ENCODE data around the gene ZNF521.

The ZNF521 gene

DNA sequence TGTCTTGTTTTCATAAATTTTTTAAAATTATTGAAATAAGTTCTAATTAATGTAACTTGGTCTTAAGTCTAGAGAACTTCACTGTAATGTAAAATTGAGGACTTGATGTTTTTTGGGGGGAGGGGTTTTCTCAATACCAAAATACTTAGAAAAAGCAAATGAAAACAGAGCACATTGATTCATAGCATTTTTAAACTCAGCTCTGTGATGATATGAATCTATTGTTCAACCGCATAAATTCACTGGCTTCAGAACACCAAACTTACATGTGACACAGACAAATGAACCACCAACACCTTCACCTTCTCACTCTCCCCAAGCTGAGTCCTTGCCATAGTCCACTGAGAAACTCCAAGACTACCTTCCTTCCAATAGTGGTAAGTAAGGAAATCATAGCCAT is 108.2 kb downstream of the ZNF521 start:
- no peak overlapping the region for H3K4me3 ChIP-seq (ENCODE audit: low read length in 2 of 2)
- DNase-seq (ENCODE audit: low spot score): no peak
- H3K36me3 ChIP-seq (replicated peaks in 1 of 2; ENCODE audit: control insufficient read depth in 2 of 2, insufficient read depth in 2 of 2, low read length in 2 of 2): peaks cover 0 to 42% of the 10 kb centered on the region in 2 donors
- H3K18ac ChIP-seq (ENCODE audit: low read length): no peak overlapping the region
- WGBS, 2 donors (ENCODE audit: extremely low coverage in 2 of 2, insufficient read length in 2 of 2, insufficient replicate concordance in 1 of 2): no CpG with 5 or more reads among the region's 1 CpG
- H2BK15ac ChIP-seq (ENCODE audit: low read length): no peak overlapping the region
- no peak overlapping the region for H2AFZ ChIP-seq (ENCODE audit: low read length)
- peaks cover 5 to 15% of the 10 kb centered on the region in 2 donors for H3K4me1 ChIP-seq (ENCODE audit: control insufficient read depth in 2 of 2, insufficient read depth in 1 of 2, low read depth in 1 of 2, low read length in 2 of 2)
- no peak overlapping the region for H2BK120ac ChIP-seq (ENCODE audit: low read depth, low read length)
- no peak overlapping the region for H3K27ac ChIP-seq (replicated peaks; ENCODE audit: low read length)
- no peak overlapping the region for H2BK12ac ChIP-seq (ENCODE audit: low read length)
- no peak overlapping the region for H4K91ac ChIP-seq (ENCODE audit: low read depth, low read length, poor library complexity)
- no peak overlapping the region for H3K23ac ChIP-seq (ENCODE audit: low read depth, low read length, poor library complexity)
- H3K9me3 ChIP-seq (replicated peaks in 1 of 2; ENCODE audit: control insufficient read depth in 2 of 2, insufficient read depth in 1 of 2, low read depth in 1 of 2, low read length in 2 of 2): no peaks in the 10 kb centered on the region
- no peak overlapping the region for H4K8ac ChIP-seq (ENCODE audit: low read depth, low read length)
- H3K4ac ChIP-seq (ENCODE audit: low read length): no peak overlapping the region
- H2BK5ac ChIP-seq (ENCODE audit: low read length): no peak overlapping the region
- no peaks in the 10 kb centered on the region for H3K79me1 ChIP-seq (ENCODE audit: low read depth, low read length)
- no peaks in the 10 kb centered on the region for H3K27me3 ChIP-seq (ENCODE audit: control insufficient read depth in 3 of 3, insufficient read depth in 3 of 3, low read depth in 1 of 3, low read length in 3 of 3)
- H3K9ac ChIP-seq (ENCODE audit: low read depth, low read length, poor library complexity): no peak overlapping the region
- no peak overlapping the region for H2AK5ac ChIP-seq (ENCODE audit: low read depth, low read length)
- no peak overlapping the region for H3K4me2 ChIP-seq (ENCODE audit: insufficient read depth, low read length, poor library complexity, severe bottlenecking)
- H3K14ac ChIP-seq (ENCODE audit: low read length): no peak overlapping the region

DNA sequence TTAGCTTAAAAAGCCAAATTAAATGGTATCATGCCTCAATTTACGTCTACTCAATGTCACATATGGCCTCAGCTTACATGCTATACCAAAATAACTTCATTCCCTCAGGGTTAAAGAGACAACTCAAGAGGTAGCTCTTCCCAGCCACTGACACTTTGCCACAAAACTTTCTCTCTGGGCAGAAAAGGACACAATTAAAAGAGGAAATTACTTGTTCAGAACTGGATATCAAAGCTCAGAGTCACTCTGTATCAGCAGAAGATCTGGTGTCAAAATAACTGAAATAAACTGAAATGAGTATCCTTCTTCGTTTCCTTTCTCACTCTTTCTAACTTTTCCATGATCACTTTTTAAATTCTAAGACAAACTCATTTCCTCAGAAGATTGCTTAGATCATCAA is 108.7 kb downstream of the ZNF521 start:
- H3K4ac ChIP-seq (ENCODE audit: low read length): no peak overlapping the region
- H2BK12ac ChIP-seq (ENCODE audit: low read length): no peak overlapping the region
- H3K9ac ChIP-seq (ENCODE audit: low read depth, low read length, poor library complexity): no peak overlapping the region
- no peak overlapping the region for H2BK5ac ChIP-seq (ENCODE audit: low read length)
- no CpG with 5 or more reads among the region's 2 CpGs for WGBS, 2 donors (ENCODE audit: extremely low coverage in 2 of 2, insufficient read length in 2 of 2, insufficient replicate concordance in 1 of 2)
- no peaks in the 10 kb centered on the region for H3K9me3 ChIP-seq (replicated peaks in 1 of 2; ENCODE audit: control insufficient read depth in 2 of 2, insufficient read depth in 1 of 2, low read depth in 1 of 2, low read length in 2 of 2)
- DNase-seq (ENCODE audit: low spot score): no peak
- H3K4me2 ChIP-seq (ENCODE audit: insufficient read depth, low read length, poor library complexity, severe bottlenecking): no peak overlapping the region
- no peak overlapping the region for H2AK5ac ChIP-seq (ENCODE audit: low read depth, low read length)
- no peak overlapping the region for H4K8ac ChIP-seq (ENCODE audit: low read depth, low read length)
- H3K27ac ChIP-seq (replicated peaks; ENCODE audit: low read length): no peak overlapping the region
- H4K91ac ChIP-seq (ENCODE audit: low read depth, low read length, poor library complexity): no peak overlapping the region
- H3K14ac ChIP-seq (ENCODE audit: low read length): no peak overlapping the region
- no peak overlapping the region for H2BK120ac ChIP-seq (ENCODE audit: low read depth, low read length)
- no peaks in the 10 kb centered on the region for H3K27me3 ChIP-seq (ENCODE audit: control insufficient read depth in 3 of 3, insufficient read depth in 3 of 3, low read depth in 1 of 3, low read length in 3 of 3)
- no peak overlapping the region for H3K4me3 ChIP-seq (ENCODE audit: low read length in 2 of 2)
- no peak overlapping the region for H3K23ac ChIP-seq (ENCODE audit: low read depth, low read length, poor library complexity)
- H3K36me3 ChIP-seq (replicated peaks in 1 of 2; ENCODE audit: control insufficient read depth in 2 of 2, insufficient read depth in 2 of 2, low read length in 2 of 2): peaks cover 0 to 42% of the 10 kb centered on the region in 2 donors
- no peaks in the 10 kb centered on the region for H3K79me1 ChIP-seq (ENCODE audit: low read depth, low read length)
- H3K4me1 ChIP-seq (ENCODE audit: control insufficient read depth in 2 of 2, insufficient read depth in 1 of 2, low read depth in 1 of 2, low read length in 2 of 2): peaks cover 8 to 20% of the 10 kb centered on the region in 2 donors
- no peak overlapping the region for H2BK15ac ChIP-seq (ENCODE audit: low read length)
- no peak overlapping the region for H2AFZ ChIP-seq (ENCODE audit: low read length)
- H3K18ac ChIP-seq (ENCODE audit: low read length): no peak overlapping the region

DNA sequence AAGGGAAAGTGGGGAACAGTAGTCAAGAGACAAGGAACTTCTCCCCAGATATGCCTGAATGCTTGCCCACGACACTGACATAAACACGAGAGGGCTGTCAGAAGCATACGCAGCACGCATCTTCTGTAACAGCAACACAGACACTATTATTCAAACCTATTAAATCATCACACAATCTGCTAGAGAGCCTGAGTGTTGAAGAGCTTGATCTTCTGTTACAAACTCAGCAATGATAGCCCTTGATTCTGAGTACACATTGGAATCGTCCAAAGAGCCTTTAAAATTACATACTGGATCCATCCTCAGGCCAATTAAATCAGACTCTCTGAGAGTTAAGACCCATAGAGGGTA is 111.6 kb downstream of the ZNF521 start:
- H2BK15ac ChIP-seq (ENCODE audit: low read length): no peak overlapping the region
- H2BK5ac ChIP-seq (ENCODE audit: low read length): no peak overlapping the region
- peaks cover 0 to 26% of the 10 kb centered on the region in 2 donors for H3K36me3 ChIP-seq (replicated peaks in 1 of 2; ENCODE audit: control insufficient read depth in 2 of 2, insufficient read depth in 2 of 2, low read length in 2 of 2)
- H2AK5ac ChIP-seq (ENCODE audit: low read depth, low read length): no peak overlapping the region
- no peaks in the 10 kb centered on the region for H3K79me1 ChIP-seq (ENCODE audit: low read depth, low read length)
- no peak overlapping the region for H3K14ac ChIP-seq (ENCODE audit: low read length)
- no peak overlapping the region for H3K4me2 ChIP-seq (ENCODE audit: insufficient read depth, low read length, poor library complexity, severe bottlenecking)
- no peak overlapping the region for H4K91ac ChIP-seq (ENCODE audit: low read depth, low read length, poor library complexity)
- no CpG with 5 or more reads among the region's 5 CpGs for WGBS, 2 donors (ENCODE audit: extremely low coverage in 2 of 2, insufficient read length in 2 of 2, insufficient replicate concordance in 1 of 2)
- no peaks in the 10 kb centered on the region for H3K9me3 ChIP-seq (replicated peaks in 1 of 2; ENCODE audit: control insufficient read depth in 2 of 2, insufficient read depth in 1 of 2, low read depth in 1 of 2, low read length in 2 of 2)
- H2AFZ ChIP-seq (ENCODE audit: low read length): no peak overlapping the region
- H2BK12ac ChIP-seq (ENCODE audit: low read length): no peak overlapping the region
- no peak for DNase-seq (ENCODE audit: low spot score)
- H4K8ac ChIP-seq (ENCODE audit: low read depth, low read length): no peak overlapping the region
- H2BK120ac ChIP-seq (ENCODE audit: low read depth, low read length): no peak overlapping the region
- no peak overlapping the region for H3K4me3 ChIP-seq (ENCODE audit: low read length in 2 of 2)
- H3K9ac ChIP-seq (ENCODE audit: low read depth, low read length, poor library complexity): no peak overlapping the region
- H3K27ac ChIP-seq (replicated peaks; ENCODE audit: low read length): no peak overlapping the region
- peaks cover 16 to 22% of the 10 kb centered on the region in 2 donors for H3K4me1 ChIP-seq (ENCODE audit: control insufficient read depth in 2 of 2, insufficient read depth in 1 of 2, low read depth in 1 of 2, low read length in 2 of 2)
- no peaks in the 10 kb centered on the region for H3K27me3 ChIP-seq (ENCODE audit: control insufficient read depth in 3 of 3, insufficient read depth in 3 of 3, low read depth in 1 of 3, low read length in 3 of 3)
- no peak overlapping the region for H3K18ac ChIP-seq (ENCODE audit: low read length)
- H3K23ac ChIP-seq (ENCODE audit: low read depth, low read length, poor library complexity): no peak overlapping the region
- H3K4ac ChIP-seq (ENCODE audit: low read length): no peak overlapping the region

DNA sequence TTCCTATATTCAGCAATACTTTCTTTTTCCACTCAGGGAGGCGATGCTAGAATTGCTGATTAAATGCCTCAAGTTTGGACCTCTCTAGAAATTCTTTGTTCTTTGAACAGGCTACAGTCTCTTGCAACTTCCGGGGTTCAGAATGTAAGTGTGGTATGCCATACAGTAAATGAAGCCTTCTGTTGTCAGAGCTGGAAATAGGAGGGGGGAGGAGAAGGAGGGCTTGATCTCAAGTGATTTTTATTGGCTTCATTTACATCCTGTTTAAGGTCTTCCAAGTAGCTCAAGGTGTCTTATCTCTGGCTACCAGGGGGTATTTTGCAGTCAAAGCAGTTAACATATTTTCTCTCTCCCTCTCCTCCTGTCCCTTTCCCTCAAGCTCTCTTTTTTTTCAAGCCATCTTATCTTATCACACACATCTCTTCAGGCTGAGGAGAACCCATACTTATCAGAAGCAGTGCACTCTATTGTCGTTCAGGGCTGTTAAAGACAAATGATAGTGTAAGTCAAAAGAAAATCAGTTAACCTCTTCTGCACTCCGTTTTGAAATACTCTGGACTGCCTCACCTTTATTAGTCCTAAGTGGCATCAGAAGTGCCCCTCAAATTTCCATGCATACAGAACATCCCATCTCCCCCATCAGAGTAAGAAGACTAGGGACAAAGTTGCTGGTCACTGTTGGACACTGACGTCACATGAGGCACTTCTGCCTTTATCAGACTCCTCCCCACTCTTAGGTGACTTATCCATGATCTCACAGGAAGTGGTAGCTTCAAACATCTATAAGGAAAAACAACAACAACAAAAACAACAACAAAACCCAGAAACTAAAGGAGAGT is 112.2 kb downstream of the ZNF521 start:
- H3K4me2 ChIP-seq (ENCODE audit: insufficient read depth, low read length, poor library complexity, severe bottlenecking): no peak overlapping the region
- H2BK12ac ChIP-seq (ENCODE audit: low read length): no peak overlapping the region
- peaks cover 19 to 22% of the 10 kb centered on the region in 2 donors for H3K4me1 ChIP-seq (ENCODE audit: control insufficient read depth in 2 of 2, insufficient read depth in 1 of 2, low read depth in 1 of 2, low read length in 2 of 2)
- no peak for DNase-seq (ENCODE audit: low spot score)
- no peak overlapping the region for H3K14ac ChIP-seq (ENCODE audit: low read length)
- no peak overlapping the region for H2BK5ac ChIP-seq (ENCODE audit: low read length)
- no CpG with 5 or more reads among the region's 5 CpGs for WGBS, 2 donors (ENCODE audit: extremely low coverage in 2 of 2, insufficient read length in 2 of 2, insufficient replicate concordance in 1 of 2)
- H3K36me3 ChIP-seq (replicated peaks in 1 of 2; ENCODE audit: control insufficient read depth in 2 of 2, insufficient read depth in 2 of 2, low read length in 2 of 2): peaks cover 0 to 26% of the 10 kb centered on the region in 2 donors
- no peak overlapping the region for H3K18ac ChIP-seq (ENCODE audit: low read length)
- H2BK120ac ChIP-seq (ENCODE audit: low read depth, low read length): no peak overlapping the region
- H3K9ac ChIP-seq (ENCODE audit: low read depth, low read length, poor library complexity): no peak overlapping the region
- no peaks in the 10 kb centered on the region for H3K27me3 ChIP-seq (ENCODE audit: control insufficient read depth in 3 of 3, insufficient read depth in 3 of 3, low read depth in 1 of 3, low read length in 3 of 3)
- H4K91ac ChIP-seq (ENCODE audit: low read depth, low read length, poor library complexity): no peak overlapping the region
- H3K4me3 ChIP-seq (ENCODE audit: low read length in 2 of 2): no peak overlapping the region
- H2BK15ac ChIP-seq (ENCODE audit: low read length): no peak overlapping the region
- no peaks in the 10 kb centered on the region for H3K9me3 ChIP-seq (replicated peaks in 1 of 2; ENCODE audit: control insufficient read depth in 2 of 2, insufficient read depth in 1 of 2, low read depth in 1 of 2, low read length in 2 of 2)
- no peaks in the 10 kb centered on the region for H3K79me1 ChIP-seq (ENCODE audit: low read depth, low read length)
- H4K8ac ChIP-seq (ENCODE audit: low read depth, low read length): no peak overlapping the region
- H3K23ac ChIP-seq (ENCODE audit: low read depth, low read length, poor library complexity): no peak overlapping the region
- no peak overlapping the region for H3K27ac ChIP-seq (replicated peaks; ENCODE audit: low read length)
- H2AK5ac ChIP-seq (ENCODE audit: low read depth, low read length): no peak overlapping the region
- H2AFZ ChIP-seq (ENCODE audit: low read length): no peak overlapping the region
- no peak overlapping the region for H3K4ac ChIP-seq (ENCODE audit: low read length)
